Right renal pelvis (tissue), 4 donors: ENCODE results near the gene GNL3. TPM values are rescaled to one million over a fixed set of nuclear protein-coding genes. Genes with fewer than 3 reads are reported as not detected.
A peak's percentile ranks its signal among the peaks of the same experiment; 100 is the strongest.

Source experiments
- DNase-seq, 4 donors: peaks; one replicate each; pipeline ENCODE4 v3.0.0-alpha.2; 2013; ENCODE audit warnings: low read depth in 4 of 4, low spot score in 3 of 4, missing footprints in 1 of 4
- polyA plus RNA-seq, 4 donors: library from polyadenylated mRNA; unstranded; fragments of 120-200 nt; gene quantifications; one replicate each; pipeline ENCODE4 v1.2.1, GENCODE V29; 2013; ENCODE audit not compliant: insufficient read length in 4 of 4

GNL3 gene
- polyA plus RNA-seq, 4 donors, result 84.9 to 105 (median 100) TPM

GRCh38 chr3:52684184-52684583, 1.6 kb upstream of the GNL3 start:
- no peak for DNase-seq

GRCh38 chr3:52685285-52685708, 535 bp upstream of the GNL3 start:
- peak in 3 of 4 donors; percentile 43 to 51 (median 46) for DNase-seq

- DNase-seq, result no peak
Observed at GRCh38 chr3:52688266-52688665, 2.4 kb downstream of the GNL3 start.

GRCh38 chr3:52689151-52689550, 3.3 kb downstream of the GNL3 start:
- no peak for DNase-seq

GRCh38 chr3:52690560-52690959, 4.7 kb downstream of the GNL3 start:
- no peak for DNase-seq

- no peak for DNase-seq
Observed at GRCh38 chr3:52693071-52693470, 7.2 kb downstream of the GNL3 start.

- no peak for DNase-seq
Observed at GRCh38 chr3:52694528-52695189, 8.8 kb downstream of the GNL3 start.

GRCh38 chr3:52695798-52696671, 10.2 kb downstream of the GNL3 start:
- no peak for DNase-seq

- DNase-seq, result no peak
Observed at GRCh38 chr3:52696830-52697631, 11.2 kb downstream of the GNL3 start.

GRCh38 chr3:52697632-52697965, 11.8 kb downstream of the GNL3 start:
- no peak for DNase-seq

GRCh38 chr3:52703341-52703740, 17.5 kb downstream of the GNL3 start:
- no peak for DNase-seq

- DNase-seq, result peak in 1 of 4 donors; percentile 8
Observed at GRCh38 chr3:52704611-52705437, 19.0 kb downstream of the GNL3 start.

GRCh38 chr3:52705438-52705687, 19.5 kb downstream of the GNL3 start:
- DNase-seq, result no peak

- DNase-seq, result peak; percentile 77 to 96 (median 78)
Observed at GRCh38 chr3:52705688-52706686, 20.2 kb downstream of the GNL3 start, which contains the start of the genes GLT8D1 and SPCS1. Gene GLT8D1 (minus strand): TSS chr3:52705791. CDS start chr3:52700460, 5,331 bp downstream. Gene SPCS1 (plus strand): TSS chr3:52706106. CDS start chr3:52706247, 141 bp downstream.

- no peak for DNase-seq
Observed at GRCh38 chr3:52707585-52707984, 21.8 kb downstream of the GNL3 start.

GRCh38 chr3:52710512-52710911, 24.7 kb downstream of the GNL3 start:
- DNase-seq, result no peak

- no peak for DNase-seq
Observed at GRCh38 chr3:52712291-52713212, 26.7 kb downstream of the GNL3 start.
